H1 (cell line): ENCODE data around the gene SEPTIN1. TPM values are rescaled to one million over a fixed set of nuclear protein-coding genes. Genes with fewer than 3 reads are reported as not detected.

Experiments used
- CHD2 ChIP-seq: IDR thresholded peaks from 2 replicates; pipeline ENCODE4 v1.6.1; 2012; ENCODE audit warnings: low read length, improper control_type of control experiment
- CHD7 ChIP-seq: fragments of 300-600 bp; sonication (generic); IDR thresholded peaks from 2 replicates; pipeline ENCODE4 v1.7.1; 2012; ENCODE audit warnings: low read length, moderate library complexity, mild to moderate bottlenecking, inconsistent platforms; ENCODE audit not compliant: insufficient replicate concordance
- FOSL1 ChIP-seq: IDR thresholded peaks from 2 replicates; pipeline ENCODE4 v1.6.1; 2011; ENCODE audit warnings: mild to moderate bottlenecking, low read depth, low read length, moderate library complexity; ENCODE audit not compliant: insufficient read depth
- NANOG ChIP-seq: IDR thresholded peaks from 2 replicates; pipeline ENCODE4 v1.6.1; 2011; ENCODE audit warnings: low read length, low read depth, mild to moderate bottlenecking, inconsistent platforms; ENCODE audit not compliant: insufficient read depth, poor library complexity, severe bottlenecking
- POLR2A ChIP-seq, 2 experiments: IDR thresholded peaks; 1 replicate in 1 of 2; 2 replicates in 1 of 2; pipeline ENCODE4 v1.6.1; 2011; ENCODE audit warnings: low read depth in 2 of 2, low read length in 2 of 2, mild to moderate bottlenecking in 2 of 2; ENCODE audit errors: control extremely low read depth in 1 of 2
- TAF1 ChIP-seq: IDR thresholded peaks from 2 replicates; pipeline ENCODE4 v1.6.1; 2011; ENCODE audit warnings: mild to moderate bottlenecking, low read depth, low read length
- TCF12 ChIP-seq: IDR thresholded peaks from 2 replicates; pipeline ENCODE4 v1.6.1; 2011; ENCODE audit warnings: low read depth, mild to moderate bottlenecking, low read length
- TEAD4 ChIP-seq: IDR thresholded peaks from 2 replicates; pipeline ENCODE4 v1.6.1; 2012; ENCODE audit warnings: low read depth, low read length, inconsistent platforms, mixed read lengths
- USF2 ChIP-seq: IDR thresholded peaks from 2 replicates; pipeline ENCODE4 v1.6.1; 2011; ENCODE audit warnings: low read length, improper control_type of control experiment
- polyA plus RNA-seq, 7 experiments: library from polyadenylated mRNA; depleted of rRNA in 3 of 7; stranded (reverse) in 5 of 7; unstranded in 2 of 7; fragments of >200 nt in 5 of 7; fragments of 200-250 nt in 2 of 7; gene quantifications; 1 replicate in 5 of 7; 2 replicates in 1 of 7; 4 replicates in 1 of 7; pipeline versions ENCODE4 v1.2.1 to v1.2.3, GENCODE V29; 2011 to 2013; ENCODE audit warnings: missing spikeins in 2 of 7, mixed read lengths in 2 of 7
- total RNA-seq: library from RNA; stranded (reverse); fragmentation: NEBNext Ultra II Directional; extraction: Animal tissue kit (Norgen Biotek cat#: 25700); gene quantifications from 2 replicates; pipeline ENCODE4 v1.2.1, GENCODE V29; 2021

SEPTIN1 gene
- total and polyA plus RNA-seq, 2 of the 8 experiments (the other 6 are each of a cell fraction or from before 2014, with no cell fraction given), result 0.24 to 1.4 TPM

- TF ChIP-seq CHD7 (no peak), TCF12 (peak; percentile 28; the same call in 1 of the 2 replicates), NANOG (no peak), USF2 (no peak), POLR2A (IDR thresholded peaks at IDR 0.05; ENCODE audit: control extremely low read depth in 1 of 2, low read depth in 2 of 2, low read length in 2 of 2) (peak in 1 of 2 experiments; percentile 47; a peak in 1 of 3 replicates), FOSL1 (no peak), TAF1 (peak; percentile 76), TEAD4 (peak; percentile 72), CHD2 (peak; percentile 64)
These were observed 47.5 kb upstream of the SEPTIN1 start, which contains the start of gene DCTPP1 (continued) for GRCh38 chr16:30429678-30430427.
